WERI-Rb-1 (cell line): ENCODE results near the gene ERV3-1.
"Not testable (repeated sequence)": the region's sequence is repeated elsewhere in the genome, so short reads cannot be mapped to it uniquely, and the experiment has no call there.

Experiments used
- DNase-seq: peaks from one replicate; pipeline ENCODE4 v3.0.0-alpha.2; 2020
- H3K27ac ChIP-seq: fragments of 250-450 bp; sonication (Bioruptor Pico); 2 replicates; pipeline ENCODE4 v1.5.1; 2020; ENCODE audit warnings: mild to moderate bottlenecking, moderate library complexity
- H3K27me3 ChIP-seq: fragments of 250-450 bp; sonication (Bioruptor Pico); 2 replicates; pipeline ENCODE4 v1.5.1; 2021; ENCODE audit warnings: mild to moderate bottlenecking, low read depth, moderate library complexity; ENCODE audit not compliant: insufficient read depth, severe bottlenecking
- H3K36me3 ChIP-seq: fragments of 250-450 bp; sonication (Bioruptor Pico); 2 replicates; pipeline ENCODE4 v1.5.1; 2020; ENCODE audit warnings: mild to moderate bottlenecking, moderate library complexity
- H3K4me3 ChIP-seq: 2 replicates; pipeline ENCODE4 v1.5.1; 2011; ENCODE audit warnings: low read depth, mild to moderate bottlenecking, control low read depth, low read length
- H3K9me3 ChIP-seq: fragments of 250-450 bp; sonication (Bioruptor Pico); 2 replicates; pipeline ENCODE4 v1.5.1; 2021; ENCODE audit warnings: mild to moderate bottlenecking, moderate library complexity; ENCODE audit not compliant: severe bottlenecking
- TF ChIP-seq, protein P1 (sequence below): IDR thresholded peaks from 2 replicates; pipeline ENCODE4 v1.5.1; 2011; ENCODE audit warnings: low read depth, mild to moderate bottlenecking, control low read depth, inconsistent platforms, low read length

The ERV3-1 gene

DNA sequence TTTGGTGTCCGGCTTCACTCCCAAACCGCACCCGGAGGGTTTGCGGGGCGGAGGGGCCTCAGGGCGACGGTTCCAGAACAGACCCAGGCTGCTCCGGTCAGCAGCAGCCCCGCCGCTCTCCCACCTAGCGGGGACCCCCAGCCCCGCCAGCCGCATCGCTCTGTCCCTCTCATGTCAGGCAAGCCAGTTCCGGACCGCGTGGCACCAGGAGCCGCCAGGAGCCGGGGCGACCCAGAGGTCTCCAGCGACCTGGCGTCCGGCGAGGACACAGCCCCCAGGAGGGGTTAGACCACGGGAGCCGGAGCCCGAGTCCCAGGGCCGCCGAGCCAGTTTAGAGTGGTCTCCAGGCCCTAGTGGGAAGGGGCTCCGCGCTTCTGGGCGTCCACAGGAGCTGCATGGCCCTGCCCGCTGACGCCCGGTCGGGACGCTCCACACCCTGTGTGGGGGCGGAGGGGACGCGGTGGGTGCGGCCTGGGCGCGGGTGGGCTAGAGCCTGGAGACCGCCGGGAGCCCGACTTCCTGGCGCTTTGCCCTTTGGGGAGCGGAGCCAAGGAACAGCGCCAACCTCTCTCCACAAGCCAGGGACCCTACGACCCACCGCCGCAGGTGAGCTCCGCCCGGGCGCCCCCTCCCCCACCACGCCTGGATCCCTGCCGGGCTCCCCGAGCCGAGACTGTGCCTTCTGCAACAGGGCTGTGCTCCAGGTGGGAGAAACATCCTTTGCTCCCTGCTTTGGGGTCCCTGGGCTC is 59.1 kb downstream of the ERV3-1 start:
- H3K4me3 ChIP-seq: peak overlapping the region; percentile 83
- TF ChIP-seq, protein P1, sequence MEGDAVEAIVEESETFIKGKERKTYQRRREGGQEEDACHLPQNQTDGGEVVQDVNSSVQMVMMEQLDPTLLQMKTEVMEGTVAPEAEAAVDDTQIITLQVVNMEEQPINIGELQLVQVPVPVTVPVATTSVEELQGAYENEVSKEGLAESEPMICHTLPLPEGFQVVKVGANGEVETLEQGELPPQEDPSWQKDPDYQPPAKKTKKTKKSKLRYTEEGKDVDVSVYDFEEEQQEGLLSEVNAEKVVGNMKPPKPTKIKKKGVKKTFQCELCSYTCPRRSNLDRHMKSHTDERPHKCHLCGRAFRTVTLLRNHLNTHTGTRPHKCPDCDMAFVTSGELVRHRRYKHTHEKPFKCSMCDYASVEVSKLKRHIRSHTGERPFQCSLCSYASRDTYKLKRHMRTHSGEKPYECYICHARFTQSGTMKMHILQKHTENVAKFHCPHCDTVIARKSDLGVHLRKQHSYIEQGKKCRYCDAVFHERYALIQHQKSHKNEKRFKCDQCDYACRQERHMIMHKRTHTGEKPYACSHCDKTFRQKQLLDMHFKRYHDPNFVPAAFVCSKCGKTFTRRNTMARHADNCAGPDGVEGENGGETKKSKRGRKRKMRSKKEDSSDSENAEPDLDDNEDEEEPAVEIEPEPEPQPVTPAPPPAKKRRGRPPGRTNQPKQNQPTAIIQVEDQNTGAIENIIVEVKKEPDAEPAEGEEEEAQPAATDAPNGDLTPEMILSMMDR: no peak
- no peaks in the 10 kb centered on the region for H3K9me3 ChIP-seq
- no peak overlapping the region for H3K27ac ChIP-seq
- peak; percentile 23 for DNase-seq
- H3K27me3 ChIP-seq: no peaks in the 10 kb centered on the region
- no peaks in the 10 kb centered on the region for H3K36me3 ChIP-seq

DNA sequence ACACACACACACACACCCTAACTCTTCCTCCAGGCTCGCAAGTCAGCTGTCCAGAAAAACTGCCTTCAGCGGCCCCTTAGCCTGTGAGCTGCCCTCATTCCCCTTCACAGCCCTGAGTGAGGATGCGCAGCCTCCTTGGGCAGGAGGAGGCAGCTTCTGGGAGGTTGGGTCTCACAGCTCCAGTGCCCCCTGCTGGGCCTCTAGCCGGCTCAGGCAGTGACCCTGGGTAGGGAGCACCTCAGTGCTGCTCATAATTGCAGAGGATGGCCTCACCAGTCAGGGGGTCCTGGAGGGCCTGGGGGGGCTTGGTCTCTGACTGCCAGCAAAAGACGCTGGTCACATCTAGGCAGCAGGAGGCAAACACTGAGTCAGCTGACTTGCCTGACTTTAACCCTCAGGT is 59.7 kb downstream of the ERV3-1 start:
- Histone ChIP-seq H3K27me3 (no peaks in the 10 kb centered on the region), H3K9me3 (no peaks in the 10 kb centered on the region), H3K36me3 (no peaks in the 10 kb centered on the region), H3K27ac (no peak overlapping the region), H3K4me3 (peak overlapping the region; percentile 83)
- TF ChIP-seq, protein P1: peak; percentile 78
- DNase-seq: peak; percentile 77

DNA sequence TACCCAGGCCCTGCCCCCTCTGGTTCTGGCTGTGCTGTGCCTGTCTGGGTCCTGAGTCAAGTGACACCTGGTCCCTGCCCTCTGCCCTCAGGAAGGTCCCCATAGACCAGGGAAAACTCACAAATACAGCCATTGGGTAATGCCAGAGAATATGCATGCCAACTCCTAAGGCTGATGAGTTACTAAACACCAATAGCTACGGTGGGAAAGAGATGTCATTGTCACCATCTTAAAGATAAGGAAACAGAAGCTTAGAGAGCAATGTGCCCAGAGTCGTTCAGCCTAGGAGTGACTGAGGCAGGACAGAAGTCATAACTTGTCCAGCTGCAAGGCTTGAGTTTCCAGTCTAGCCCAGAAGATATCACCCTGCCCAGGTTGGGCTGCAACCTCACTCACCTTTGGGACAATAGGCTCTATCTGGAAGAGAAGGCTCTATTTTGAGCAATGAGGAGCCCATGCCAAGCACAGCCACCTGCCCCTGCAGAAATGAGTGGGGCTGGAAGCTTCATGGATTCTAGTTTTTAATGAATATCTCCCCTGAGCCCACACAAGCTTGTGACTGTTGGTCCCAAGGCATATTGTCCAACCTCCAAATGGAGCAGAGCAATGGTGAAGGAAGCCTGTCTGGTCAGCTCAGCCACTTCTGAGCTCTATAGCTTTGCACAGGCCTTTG is 60.8 kb downstream of the ERV3-1 start:
- no peak overlapping the region for H3K4me3 ChIP-seq
- H3K36me3 ChIP-seq: no peaks in the 10 kb centered on the region
- no peaks in the 10 kb centered on the region for H3K9me3 ChIP-seq
- TF ChIP-seq, protein P1: no peak
- no peak overlapping the region for H3K27ac ChIP-seq
- DNase-seq: no peak
- H3K27me3 ChIP-seq: no peaks in the 10 kb centered on the region

DNA sequence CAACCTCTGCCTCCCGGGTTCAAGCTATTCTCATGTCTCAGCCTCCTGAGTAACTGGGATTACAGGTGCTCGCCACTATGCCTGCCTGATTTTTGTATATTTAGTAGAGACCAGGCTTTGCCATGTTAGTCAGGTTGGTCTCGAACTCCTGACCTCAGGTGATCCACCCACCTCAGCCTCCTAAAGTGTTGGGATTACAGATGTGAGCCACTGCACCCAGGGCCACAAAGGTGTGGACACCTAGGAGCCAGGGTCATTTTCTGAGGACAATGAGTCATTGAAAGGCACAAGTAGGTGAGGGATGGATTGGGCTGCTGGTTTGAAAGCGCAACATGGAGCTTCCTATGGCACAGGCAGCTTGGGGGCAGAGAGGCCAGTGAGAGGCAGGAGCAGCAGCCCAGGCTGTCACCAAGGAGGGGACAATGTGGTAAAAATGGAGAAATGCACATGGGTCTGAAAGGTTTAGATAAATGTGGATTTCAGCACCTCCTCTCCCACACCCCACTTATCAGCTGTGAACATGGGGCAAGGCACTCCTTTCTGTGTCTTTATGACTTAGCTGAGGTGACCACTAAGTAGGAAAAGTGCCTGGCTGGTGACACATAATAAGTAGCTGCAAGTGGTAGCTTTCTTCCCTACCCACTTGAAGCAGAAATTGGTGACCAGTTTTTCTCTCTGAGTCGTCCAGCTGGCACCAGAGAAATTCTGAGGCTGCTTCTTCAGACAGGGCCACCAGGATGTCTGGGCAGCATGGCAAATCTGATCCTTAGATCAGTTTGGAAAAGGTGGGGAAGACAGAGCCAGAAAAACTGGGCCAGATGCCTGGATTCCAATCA is 61.6 kb downstream of the ERV3-1 start:
- not testable (repeated sequence) for H3K36me3 ChIP-seq, H3K27me3 ChIP-seq, H3K27ac ChIP-seq, H3K9me3 ChIP-seq, H3K4me3 ChIP-seq, DNase-seq
